ENCODE measurements around the gene EIF3J.
A peak's percentile ranks its signal among the peaks of the same experiment; 100 is the strongest.
"Not testable (repeated sequence)": the region's sequence is repeated elsewhere in the genome, so short reads cannot be mapped to it uniquely, and the experiment has no call there.

The EIF3J gene

DNA sequence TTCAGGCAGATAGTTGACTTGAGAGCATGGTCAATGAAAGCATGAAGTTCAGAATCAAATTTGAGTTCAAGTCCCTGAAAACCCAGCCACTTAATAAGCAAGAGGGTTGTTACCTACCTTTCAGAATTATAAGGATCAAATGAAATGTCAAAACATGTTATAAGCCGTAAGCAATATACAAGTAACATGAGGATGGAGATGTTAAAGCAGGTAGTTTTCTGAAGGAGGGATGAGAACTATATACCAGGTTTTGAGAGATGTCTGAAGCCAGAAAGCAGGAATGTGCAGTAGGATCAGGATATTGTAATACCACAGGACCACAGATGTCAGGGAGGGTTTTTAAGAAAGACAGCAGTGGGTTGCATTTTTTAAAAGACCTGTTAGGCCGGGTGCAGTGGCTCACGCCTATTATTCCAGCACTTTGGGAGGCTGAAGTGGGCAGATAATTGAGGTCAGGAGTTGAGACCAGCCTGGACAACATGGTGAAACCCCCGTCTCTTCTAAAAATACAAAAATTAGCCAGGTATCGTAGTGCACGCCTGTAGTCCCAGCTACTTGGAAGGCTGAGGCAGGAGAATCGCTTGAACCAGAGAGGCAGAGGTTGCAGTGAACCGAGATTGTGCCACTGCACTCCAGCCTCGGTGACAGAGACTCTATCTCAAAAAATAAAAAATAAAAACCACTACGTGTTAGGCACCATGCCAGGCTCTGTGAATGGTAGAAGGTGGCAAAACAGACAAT, 6.9 kb upstream of the EIF3J start:
- Histone ChIP-seq H3K4me3 (ENCODE audit: low read length) (no peak overlapping the region), H3K27ac (ENCODE audit: low read length) (no peak overlapping the region), H3K36me3 (ENCODE audit: insufficient read depth, low read depth, low read length) (peaks cover 35% of the 10 kb centered on the region), H3K9me3 (ENCODE audit: insufficient read depth, low read depth, low read length) (no peaks in the 10 kb centered on the region), H3K4me1 (ENCODE audit: insufficient read depth, low read length) (no peaks in the 10 kb centered on the region), H3K27me3 (ENCODE audit: insufficient read depth, low read length) (no peaks in the 10 kb centered on the region), H3K9ac (ENCODE audit: low read depth, low read length) (no peak overlapping the region)

DNA sequence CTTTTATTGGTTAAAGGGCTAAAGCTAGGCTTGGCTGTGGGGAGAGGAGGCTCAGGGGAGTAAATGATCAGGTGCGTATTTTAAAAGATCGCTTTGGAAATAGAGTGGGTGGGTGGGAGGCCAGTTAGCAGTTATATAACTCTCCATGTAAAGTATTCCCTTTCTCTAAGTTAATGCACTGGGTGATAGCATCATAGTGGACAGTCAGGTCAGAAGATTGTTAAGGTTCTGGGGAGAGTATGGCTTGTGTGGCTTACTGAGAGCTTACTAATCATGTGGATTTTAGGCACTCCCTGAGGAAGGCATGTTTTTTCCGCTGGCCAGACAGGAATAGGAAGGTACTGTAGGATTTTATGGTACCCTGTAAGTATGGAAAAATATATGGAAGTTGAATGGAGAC, 6.3 kb upstream of the EIF3J start:
- H3K4me3 ChIP-seq (ENCODE audit: low read length) = no peak overlapping the region
- H3K9ac ChIP-seq (ENCODE audit: low read depth, low read length) = no peak overlapping the region
- no peaks in the 10 kb centered on the region for H3K27me3 ChIP-seq (ENCODE audit: insufficient read depth, low read length)
- H3K9me3 ChIP-seq (ENCODE audit: insufficient read depth, low read depth, low read length) = no peaks in the 10 kb centered on the region
- no peaks in the 10 kb centered on the region for H3K4me1 ChIP-seq (ENCODE audit: insufficient read depth, low read length)
- H3K27ac ChIP-seq (ENCODE audit: low read length) = no peak overlapping the region
- H3K36me3 ChIP-seq (ENCODE audit: insufficient read depth, low read depth, low read length) = peaks cover 29% of the 10 kb centered on the region

DNA sequence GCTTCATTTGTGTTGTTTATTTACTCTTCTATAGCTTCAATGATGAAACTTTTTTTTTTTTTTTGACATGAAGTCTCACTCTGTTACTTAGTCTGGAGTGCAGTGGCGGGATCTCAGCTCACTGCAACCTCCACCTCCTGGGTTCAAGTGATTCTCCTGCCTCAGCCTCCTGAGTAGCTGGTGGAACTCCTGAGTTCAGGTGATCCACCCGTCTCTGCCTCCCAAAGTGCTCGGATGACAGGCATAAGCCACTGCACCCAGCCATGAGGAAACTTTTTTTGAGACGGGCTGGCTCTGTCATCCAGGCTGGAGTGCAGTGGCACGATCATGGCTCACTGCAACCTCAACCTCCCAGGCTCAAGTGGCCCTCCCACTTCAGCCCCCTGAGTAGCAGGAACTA, 4.7 kb upstream of the EIF3J start:
- not testable (repeated sequence) for H3K9me3 ChIP-seq (ENCODE audit: insufficient read depth, low read depth, low read length); H3K9ac ChIP-seq (ENCODE audit: low read depth, low read length); H3K27ac ChIP-seq (ENCODE audit: low read length); H3K27me3 ChIP-seq (ENCODE audit: insufficient read depth, low read length); H3K4me3 ChIP-seq (ENCODE audit: low read length); H3K4me1 ChIP-seq (ENCODE audit: insufficient read depth, low read length)
- H3K36me3 ChIP-seq (ENCODE audit: insufficient read depth, low read depth, low read length) = peaks cover 14% of the 10 kb centered on the region; the same call in 1 of the 2 replicates

DNA sequence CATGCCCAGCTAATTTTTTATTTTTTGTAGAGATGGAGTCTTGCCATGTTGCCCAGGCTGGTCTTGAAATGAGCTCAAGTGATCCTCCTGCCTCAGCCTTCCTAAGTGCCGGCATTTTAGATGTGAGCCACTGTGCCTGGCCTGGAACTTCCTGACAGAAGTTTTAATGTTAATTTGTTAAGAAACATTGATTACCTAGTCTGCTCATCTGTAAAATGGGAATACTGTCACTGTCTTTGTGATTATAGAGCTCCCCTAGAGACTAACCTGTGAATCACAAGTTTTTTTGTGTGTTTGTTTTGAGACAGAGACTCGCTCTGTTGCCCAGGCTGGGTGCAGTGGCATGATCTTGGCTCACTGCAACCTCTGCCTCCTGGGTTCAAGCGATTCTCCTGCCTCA, 4.3 kb upstream of the EIF3J start:
- 0 out of 2 replicates have a peak, but pooled peaks cover 11% of the 10 kb centered on the region for H3K36me3 ChIP-seq (ENCODE audit: insufficient read depth, low read depth, low read length)
- no peak overlapping the region for H3K4me3 ChIP-seq (ENCODE audit: low read length)
- no peak overlapping the region for H3K9ac ChIP-seq (ENCODE audit: low read depth, low read length)
- H3K4me1 ChIP-seq (ENCODE audit: insufficient read depth, low read length) = no peaks in the 10 kb centered on the region
- H3K27me3 ChIP-seq (ENCODE audit: insufficient read depth, low read length) = no peaks in the 10 kb centered on the region
- no peaks in the 10 kb centered on the region for H3K9me3 ChIP-seq (ENCODE audit: insufficient read depth, low read depth, low read length)
- no peak overlapping the region for H3K27ac ChIP-seq (ENCODE audit: low read length)

DNA sequence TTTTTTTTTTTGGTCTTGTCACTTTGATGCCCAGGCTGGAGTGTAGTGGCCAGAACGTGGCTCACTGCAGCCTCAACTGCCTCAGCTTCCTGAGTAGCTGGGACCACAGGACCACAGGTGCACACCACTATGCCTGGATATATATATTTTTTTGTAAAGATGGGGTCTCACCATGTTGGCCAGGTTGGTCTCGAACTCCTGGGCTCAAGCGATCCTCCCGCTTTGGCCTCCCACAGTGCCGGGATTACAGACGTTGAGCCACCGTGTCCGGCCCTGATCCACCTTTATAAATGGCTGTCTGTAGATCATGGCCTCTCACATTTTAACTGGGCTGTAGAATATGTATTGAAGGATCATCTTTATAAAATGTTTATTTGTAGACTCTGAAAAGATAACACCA, 1.9 kb upstream of the EIF3J start:
- H3K4me3 ChIP-seq (ENCODE audit: low read length) = peak overlapping the region; percentile 78; the same call in 1 of the 2 replicates
- H3K27ac ChIP-seq (ENCODE audit: low read length) = no peak overlapping the region
- H3K4me1 ChIP-seq (ENCODE audit: insufficient read depth, low read length) = peaks cover 6% of the 10 kb centered on the region; the same call in 1 of the 2 replicates
- no peak overlapping the region for H3K9ac ChIP-seq (ENCODE audit: low read depth, low read length)
- H3K9me3 ChIP-seq (ENCODE audit: insufficient read depth, low read depth, low read length) = no peaks in the 10 kb centered on the region
- peaks cover 17% of the 10 kb centered on the region; the same call in 1 of the 2 replicates for H3K36me3 ChIP-seq (ENCODE audit: insufficient read depth, low read depth, low read length)
- no peaks in the 10 kb centered on the region for H3K27me3 ChIP-seq (ENCODE audit: insufficient read depth, low read length)

DNA sequence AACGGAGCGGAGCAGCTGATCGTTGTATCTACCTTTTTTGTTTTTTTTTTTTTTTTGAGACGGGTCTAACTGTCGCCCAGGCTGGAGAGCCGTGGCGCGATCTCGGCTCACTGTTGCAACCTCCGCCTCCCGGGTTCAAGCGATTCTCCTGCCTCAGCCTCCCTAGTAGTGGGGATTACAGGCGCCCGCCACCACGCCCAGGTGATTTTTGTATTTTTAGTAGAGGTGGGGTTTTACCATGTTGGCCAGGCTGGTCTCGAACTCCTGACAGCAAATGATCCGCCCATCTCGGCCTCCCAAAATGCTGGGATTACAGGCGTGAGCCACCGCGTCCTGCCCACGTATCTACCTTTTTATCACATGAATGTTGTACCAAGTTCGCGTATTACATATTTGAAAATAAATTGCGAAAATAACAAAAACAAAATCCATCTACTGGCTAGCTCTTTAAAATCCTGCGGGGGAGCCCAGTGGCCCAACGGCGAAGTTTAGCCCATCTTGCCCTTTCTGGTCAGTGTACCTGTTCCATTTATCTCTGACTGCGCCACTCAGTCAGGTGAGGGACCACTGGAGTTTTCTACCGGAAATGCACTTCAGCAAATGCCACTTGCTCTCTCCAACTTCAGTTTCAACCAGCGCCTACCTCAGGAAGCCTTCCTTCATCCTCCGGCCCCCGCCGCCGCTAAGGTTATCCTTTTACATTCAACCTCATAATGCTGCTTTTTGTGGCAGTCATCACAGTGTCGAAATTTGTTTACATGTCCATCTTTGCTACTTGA, 1.2 kb upstream of the EIF3J start:
- Histone ChIP-seq H3K27ac (ENCODE audit: low read length) (peak overlapping the region; percentile 11), H3K9ac (ENCODE audit: low read depth, low read length) (peak overlapping the region; percentile 83), H3K9me3 (ENCODE audit: insufficient read depth, low read depth, low read length) (no peaks in the 10 kb centered on the region), H3K4me3 (ENCODE audit: low read length) (peak overlapping the region; percentile 78), H3K36me3 (ENCODE audit: insufficient read depth, low read depth, low read length) (peaks cover 22% of the 10 kb centered on the region; the same call in 1 of the 2 replicates), H3K27me3 (ENCODE audit: insufficient read depth, low read length) (no peaks in the 10 kb centered on the region), H3K4me1 (ENCODE audit: insufficient read depth, low read length) (peaks cover 6% of the 10 kb centered on the region; the same call in 1 of the 2 replicates)

DNA sequence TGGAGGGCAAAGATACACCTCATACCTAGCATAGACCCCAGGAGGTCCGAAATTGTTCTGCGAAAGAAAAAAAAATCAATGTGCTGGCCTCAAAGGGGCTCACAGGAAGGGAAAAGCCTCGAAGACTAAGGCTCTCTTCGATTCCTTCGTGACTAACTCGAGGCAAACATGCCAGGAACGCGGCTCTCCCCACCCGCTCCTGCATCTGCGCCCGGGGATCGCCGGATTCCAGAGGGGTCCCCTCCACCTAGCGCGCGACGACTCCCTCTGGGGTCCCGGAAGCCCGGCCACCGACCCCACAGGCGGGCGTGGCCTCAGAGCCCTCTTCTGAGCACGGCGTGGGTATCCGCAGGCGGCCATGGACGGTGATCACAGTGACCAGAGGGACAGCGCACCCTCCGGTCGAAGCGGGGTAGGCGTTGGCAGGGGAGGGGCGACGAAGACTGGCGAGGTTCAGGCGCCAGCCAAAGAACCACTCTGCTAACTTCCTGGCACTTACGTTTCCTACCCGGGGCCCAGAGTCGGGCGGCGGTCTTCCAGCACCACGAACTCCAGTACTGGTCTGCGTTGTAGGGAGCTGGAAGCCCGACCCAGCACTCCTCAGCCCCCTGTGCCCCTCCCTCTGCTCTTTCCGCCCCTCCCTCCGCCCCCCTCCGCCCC, 515 bp upstream of the EIF3J start:
- H3K27ac ChIP-seq (ENCODE audit: low read length) = peak overlapping the region; percentile 11
- H3K36me3 ChIP-seq (ENCODE audit: insufficient read depth, low read depth, low read length) = peaks cover 30% of the 10 kb centered on the region
- H3K9ac ChIP-seq (ENCODE audit: low read depth, low read length) = peak overlapping the region; percentile 83
- peak overlapping the region; percentile 78 for H3K4me3 ChIP-seq (ENCODE audit: low read length)
- peaks cover 6% of the 10 kb centered on the region; the same call in 1 of the 2 replicates for H3K4me1 ChIP-seq (ENCODE audit: insufficient read depth, low read length)
- no peaks in the 10 kb centered on the region for H3K27me3 ChIP-seq (ENCODE audit: insufficient read depth, low read length)
- no peaks in the 10 kb centered on the region for H3K9me3 ChIP-seq (ENCODE audit: insufficient read depth, low read depth, low read length)

DNA sequence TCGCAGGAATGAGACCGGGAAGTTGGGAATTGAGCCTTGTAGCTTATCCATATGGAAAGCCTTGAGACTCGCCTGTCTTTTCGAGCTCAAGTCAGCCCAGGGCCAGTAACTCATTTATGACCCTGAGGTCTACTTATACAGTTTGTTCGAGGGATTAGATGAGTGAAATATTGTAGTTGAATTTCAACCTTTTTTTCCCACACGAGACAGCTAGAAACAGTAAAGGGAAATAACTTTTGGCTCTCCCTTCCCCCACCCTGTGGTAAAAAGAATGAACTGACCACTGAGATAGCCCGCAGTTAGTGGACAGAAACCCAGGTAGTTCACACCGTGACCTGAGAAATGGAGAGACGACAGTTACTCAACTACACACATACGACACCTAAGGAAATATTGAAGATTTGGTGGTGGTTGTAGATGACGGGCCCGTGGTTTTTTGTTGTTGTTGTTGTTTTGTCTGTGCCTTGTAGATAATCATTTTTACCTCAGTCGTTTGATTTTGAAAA, 841 bp downstream of the EIF3J start:
- no peaks in the 10 kb centered on the region for H3K9me3 ChIP-seq (ENCODE audit: insufficient read depth, low read depth, low read length)
- H3K4me3 ChIP-seq (ENCODE audit: low read length) = peak overlapping the region; percentile 80
- no peaks in the 10 kb centered on the region for H3K27me3 ChIP-seq (ENCODE audit: insufficient read depth, low read length)
- H3K4me1 ChIP-seq (ENCODE audit: insufficient read depth, low read length) = peaks cover 6% of the 10 kb centered on the region; the same call in 1 of the 2 replicates
- no peak overlapping the region for H3K27ac ChIP-seq (ENCODE audit: low read length)
- H3K9ac ChIP-seq (ENCODE audit: low read depth, low read length) = peak overlapping the region; percentile 88
- H3K36me3 ChIP-seq (ENCODE audit: insufficient read depth, low read depth, low read length) = peaks cover 43% of the 10 kb centered on the region

DNA sequence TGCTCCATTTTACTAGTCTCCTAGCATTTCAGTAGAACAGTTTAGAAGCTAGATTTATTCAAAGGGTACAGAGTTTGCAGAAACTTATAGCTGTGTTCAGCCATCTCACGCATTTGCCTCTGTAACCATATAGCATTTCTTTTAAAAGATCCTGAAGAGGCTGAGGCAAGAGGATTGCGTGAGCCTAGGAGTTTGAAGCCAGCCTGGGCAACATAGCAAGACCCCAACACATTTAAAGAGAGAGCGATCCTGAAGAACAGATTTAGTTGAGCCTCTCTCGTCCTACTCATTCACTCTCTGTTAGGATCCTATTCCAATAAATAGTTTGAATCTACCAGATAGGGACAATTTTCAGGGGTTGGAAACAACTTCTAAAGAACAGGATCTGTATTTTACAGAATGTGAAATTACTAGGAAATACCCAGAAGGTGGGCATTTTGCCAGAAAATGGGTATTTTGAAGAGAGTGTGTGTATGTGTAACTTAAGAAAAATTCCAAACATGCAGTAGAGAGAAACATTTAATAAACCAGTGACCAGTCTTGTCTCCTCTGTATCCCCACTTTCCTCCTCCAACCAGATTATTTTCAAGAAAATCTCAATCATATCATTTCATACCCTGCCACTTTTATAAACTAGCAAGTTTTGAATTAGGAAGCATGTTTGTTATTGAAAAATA, 4.5 kb downstream of the EIF3J start:
- Histone ChIP-seq H3K4me3 (ENCODE audit: low read length) (no peak overlapping the region), H3K36me3 (ENCODE audit: insufficient read depth, low read depth, low read length) (peaks cover 36% of the 10 kb centered on the region), H3K9ac (ENCODE audit: low read depth, low read length) (no peak overlapping the region)

DNA sequence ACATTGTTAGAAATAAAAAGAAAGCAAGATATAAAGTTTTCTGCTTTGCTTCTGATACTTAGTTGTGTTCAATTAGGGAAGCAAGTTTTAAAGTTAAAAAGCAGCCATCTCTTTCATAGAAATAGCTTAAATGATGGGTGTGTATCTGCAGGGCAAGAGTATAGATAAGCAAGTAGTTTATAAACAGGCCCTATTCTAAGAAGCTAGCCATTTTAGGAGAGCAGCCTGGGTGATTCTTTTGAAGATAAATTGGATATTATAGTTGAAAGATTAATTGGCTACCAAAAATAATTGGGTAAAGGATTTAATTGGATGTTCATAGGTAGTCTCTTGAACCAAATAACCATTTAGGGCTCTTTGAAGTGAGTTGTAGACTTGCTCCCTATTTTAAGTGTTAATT, 5.6 kb downstream of the EIF3J start:
- peaks cover 36% of the 10 kb centered on the region for H3K36me3 ChIP-seq (ENCODE audit: insufficient read depth, low read depth, low read length)
- peaks cover 6% of the 10 kb centered on the region; the same call in 1 of the 2 replicates for H3K4me1 ChIP-seq (ENCODE audit: insufficient read depth, low read length)
- H3K9ac ChIP-seq (ENCODE audit: low read depth, low read length) = no peak overlapping the region

More for the DNA sequence above, 4.5 kb downstream of the EIF3J start:
- no peaks in the 10 kb centered on the region for H3K9me3 ChIP-seq (ENCODE audit: insufficient read depth, low read depth, low read length)
- peaks cover 6% of the 10 kb centered on the region; the same call in 1 of the 2 replicates for H3K4me1 ChIP-seq (ENCODE audit: insufficient read depth, low read length)
- H3K27ac ChIP-seq (ENCODE audit: low read length) = no peak overlapping the region
- H3K27me3 ChIP-seq (ENCODE audit: insufficient read depth, low read length) = no peaks in the 10 kb centered on the region

DNA sequence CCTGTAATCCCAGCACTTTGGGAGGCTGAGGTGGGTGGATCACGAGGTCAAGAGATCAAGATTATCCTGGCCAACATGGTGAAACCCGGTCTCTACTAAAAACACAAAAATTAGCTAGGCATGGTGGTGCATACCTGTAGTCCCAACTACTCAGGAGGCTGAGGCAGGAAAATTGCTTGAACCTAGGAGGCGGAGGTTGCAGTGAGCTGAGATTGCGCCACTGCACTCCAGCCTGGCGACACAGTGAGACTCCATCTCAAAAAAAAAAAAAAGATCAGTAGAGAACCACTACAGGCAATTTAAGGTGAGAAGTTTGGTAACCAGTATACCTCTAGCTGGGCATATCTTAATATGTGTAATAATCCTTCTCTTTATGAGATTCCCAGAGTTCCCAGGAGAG, 7.8 kb downstream of the EIF3J start:
- H3K36me3 ChIP-seq (ENCODE audit: insufficient read depth, low read depth, low read length) = peaks cover 36% of the 10 kb centered on the region
- not testable (repeated sequence) for H3K9ac ChIP-seq (ENCODE audit: low read depth, low read length); H3K27ac ChIP-seq (ENCODE audit: low read length); H3K9me3 ChIP-seq (ENCODE audit: insufficient read depth, low read depth, low read length); H3K4me1 ChIP-seq (ENCODE audit: insufficient read depth, low read length); H3K27me3 ChIP-seq (ENCODE audit: insufficient read depth, low read length); H3K4me3 ChIP-seq (ENCODE audit: low read length)

More for the DNA sequence above, 5.6 kb downstream of the EIF3J start:
- no peaks in the 10 kb centered on the region for H3K27me3 ChIP-seq (ENCODE audit: insufficient read depth, low read length)
- no peaks in the 10 kb centered on the region for H3K9me3 ChIP-seq (ENCODE audit: insufficient read depth, low read depth, low read length)
- H3K27ac ChIP-seq (ENCODE audit: low read length) = no peak overlapping the region
- H3K4me3 ChIP-seq (ENCODE audit: low read length) = no peak overlapping the region
